Mesenchymal stem cell (in vitro differentiated cells and primary cell): ENCODE results near the gene ACTR3.

Experiments used
- DNase-seq: peaks from one replicate; pipeline ENCODE4 v3.0.0-alpha.2; 2013
- H2AFZ ChIP-seq: one replicate; pipeline ENCODE4 v1.6.1; 2013; ENCODE audit warnings: low read depth, mild to moderate bottlenecking, control low read depth, inconsistent platforms, low read length, moderate library complexity
- H2AK5ac ChIP-seq: 2 replicates; pipeline ENCODE4 v1.6.1; 2013; ENCODE audit warnings: low read length, moderate library complexity, mild to moderate bottlenecking, inconsistent platforms; ENCODE audit not compliant: severe bottlenecking
- H2BK120ac ChIP-seq: one replicate; pipeline ENCODE4 v1.6.1; 2013; ENCODE audit warnings: low read depth, mild to moderate bottlenecking, inconsistent platforms, low read length, moderate library complexity
- H2BK12ac ChIP-seq, 2 experiments: one replicate each; pipeline ENCODE4 v1.6.1; 2013; ENCODE audit warnings: inconsistent platforms in 2 of 2, low read length in 2 of 2, mild to moderate bottlenecking in 2 of 2, moderate library complexity in 2 of 2, control low read depth in 1 of 2
- H2BK15ac ChIP-seq: one replicate; pipeline ENCODE4 v1.6.1; 2013; ENCODE audit warnings: mild to moderate bottlenecking, low read depth, inconsistent platforms; ENCODE audit not compliant: poor library complexity, severe bottlenecking
- H2BK5ac ChIP-seq: 2 replicates; pipeline ENCODE4 v1.6.1; 2013; ENCODE audit warnings: low read depth, mild to moderate bottlenecking, low read length, control low read depth, inconsistent platforms; ENCODE audit not compliant: poor library complexity, severe bottlenecking
- H3K14ac ChIP-seq, 2 experiments: one replicate each; pipeline ENCODE4 v1.6.1; 2013; ENCODE audit warnings: inconsistent platforms in 2 of 2, low read length in 2 of 2, control low read depth in 1 of 2, mild to moderate bottlenecking in 1 of 2, moderate library complexity in 1 of 2
- H3K18ac ChIP-seq, 2 experiments: one replicate each; pipeline ENCODE4 v1.6.1; 2013; ENCODE audit warnings: inconsistent platforms in 2 of 2, low read length in 2 of 2, control low read depth in 1 of 2, low read depth in 1 of 2, mild to moderate bottlenecking in 1 of 2
- H3K23ac ChIP-seq, 2 experiments: one replicate each; pipeline ENCODE4 v1.6.1; 2013; ENCODE audit warnings: inconsistent platforms in 2 of 2, low read length in 2 of 2, mild to moderate bottlenecking in 2 of 2, moderate library complexity in 2 of 2, control low read depth in 1 of 2
- H3K27ac ChIP-seq: 2 replicates; pipeline ENCODE4 v1.5.1; 2013; ENCODE audit warnings: mild to moderate bottlenecking, moderate library complexity, low read length, control low read depth, inconsistent platforms; ENCODE audit not compliant: poor library complexity, severe bottlenecking
- H3K27me3 ChIP-seq, 2 experiments: 2 replicates each; pipeline versions ENCODE4 v1.6.1 to v1.7.0; 2013; ENCODE audit warnings: low read length in 2 of 2, mild to moderate bottlenecking in 2 of 2, moderate library complexity in 2 of 2, control low read depth in 1 of 2, inconsistent platforms in 1 of 2; ENCODE audit not compliant: control insufficient read depth in 1 of 2, insufficient read depth in 1 of 2
- H3K36me3 ChIP-seq, 2 experiments: 2 replicates each; pipeline versions ENCODE4 v1.6.1 to v1.7.0; 2013; ENCODE audit warnings: low read length in 2 of 2, control low read depth in 1 of 2, inconsistent platforms in 1 of 2, low read depth in 1 of 2, mild to moderate bottlenecking in 1 of 2; ENCODE audit not compliant: insufficient read depth in 2 of 2, control insufficient read depth in 1 of 2
- H3K4ac ChIP-seq, 2 experiments: one replicate each; pipeline ENCODE4 v1.6.1; 2013; ENCODE audit warnings: inconsistent platforms in 2 of 2, low read length in 2 of 2, mild to moderate bottlenecking in 2 of 2, moderate library complexity in 2 of 2, control low read depth in 1 of 2, low read depth in 1 of 2
- H3K4me1 ChIP-seq: 2 replicates; pipeline ENCODE4 v1.6.1; 2013; ENCODE audit warnings: low read depth, low read length, control low read depth; ENCODE audit not compliant: control insufficient read depth, insufficient read depth
- H3K4me2 ChIP-seq: 2 replicates; pipeline ENCODE4 v1.6.1; 2013; ENCODE audit warnings: low read length, mild to moderate bottlenecking, inconsistent platforms; ENCODE audit not compliant: poor library complexity, severe bottlenecking
- H3K4me3 ChIP-seq, 2 experiments: 2 replicates each; pipeline versions ENCODE4 v1.5.1 to v1.7.0; 2013; ENCODE audit warnings: low read length in 2 of 2, mild to moderate bottlenecking in 2 of 2, control low read depth in 1 of 2, low read depth in 1 of 2; ENCODE audit not compliant: insufficient read depth in 1 of 2
- H3K79me1 ChIP-seq: replicated peaks from 2 replicates; pipeline ENCODE4 v1.6.1; 2013; ENCODE audit warnings: mild to moderate bottlenecking, control low read depth, low read length, inconsistent platforms; ENCODE audit not compliant: poor library complexity, severe bottlenecking
- H3K9ac ChIP-seq: 2 replicates; pipeline ENCODE4 v1.7.0; 2013; ENCODE audit warnings: mild to moderate bottlenecking, low read length, moderate library complexity
- H3K9me3 ChIP-seq: 2 replicates; pipeline ENCODE4 v1.7.0; 2013; ENCODE audit warnings: mild to moderate bottlenecking, low read length; ENCODE audit not compliant: control insufficient read depth
- H4K8ac ChIP-seq: one replicate; pipeline ENCODE4 v1.6.1; 2013; ENCODE audit warnings: inconsistent platforms, mild to moderate bottlenecking, low read length, moderate library complexity
- H4K91ac ChIP-seq: one replicate; pipeline ENCODE4 v1.6.1; 2013; ENCODE audit warnings: mild to moderate bottlenecking, low read length, inconsistent platforms
- WGBS: methylation state at CpG from one replicate; pipeline ENCODE4 v1.1.7; 2013; ENCODE audit warnings: mixed read lengths; 5-methylcytosine and 5-hydroxymethylcytosine counted together

ACTR3 gene

GRCh38 chr2:113854970-113855740 lies 34.7 kb upstream of the ACTR3 start:
- Histone ChIP-seq H2BK5ac (no peak overlapping the region), H3K27ac (no peak overlapping the region), H2BK12ac (no peak overlapping the region), H2AK5ac (no peak overlapping the region), H3K9ac (no peak overlapping the region), H3K4ac (no peak overlapping the region), H3K4me2 (no peak overlapping the region), H2BK120ac (no peak overlapping the region), H3K18ac (no peak overlapping the region), H3K14ac (no peak overlapping the region), H3K79me1 (no peaks in the 10 kb centered on the region), H3K9me3 (no peaks in the 10 kb centered on the region), H2AFZ (no peak overlapping the region), H3K4me1 (no peaks in the 10 kb centered on the region), H3K4me3 (no peak overlapping the region), H3K27me3 (no peaks in the 10 kb centered on the region), H3K36me3 (no peaks in the 10 kb centered on the region), H2BK15ac (no peak overlapping the region), H4K91ac (no peak overlapping the region), H4K8ac (no peak overlapping the region), H3K23ac (no peak overlapping the region)
- no peak for DNase-seq
- 87% methylated on average over 8 of the region's 8 CpGs for WGBS

DNA sequence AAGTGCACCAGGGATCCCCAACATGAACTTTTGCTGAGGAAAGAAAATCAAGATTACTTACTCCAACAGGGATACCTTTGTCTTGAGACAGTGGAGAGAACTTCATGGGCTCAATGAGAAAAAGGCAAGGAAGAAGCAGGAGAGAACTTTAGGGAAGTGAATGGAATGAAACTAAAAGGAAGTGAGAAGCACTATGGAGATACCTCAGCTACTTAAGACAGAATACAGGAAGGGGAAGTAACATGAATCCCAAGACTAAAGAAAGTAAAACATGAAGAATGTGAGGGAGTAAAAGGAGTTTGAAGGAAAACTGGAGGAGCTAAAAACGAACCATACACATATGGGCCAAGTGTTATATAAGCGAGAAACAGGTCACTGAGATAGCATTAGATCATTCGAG lies 32.4 kb upstream of the ACTR3 start:
- H3K4me1 ChIP-seq: no peaks in the 10 kb centered on the region
- WGBS: 86% methylated on average over 3 of the region's 3 CpGs
- no peak overlapping the region for H3K27ac ChIP-seq

GRCh38 chr2:113858764-113859163 lies 31.1 kb upstream of the ACTR3 start:
- H3K14ac ChIP-seq: no peak overlapping the region
- H3K4me3 ChIP-seq: peak overlapping the region in 1 of 2 experiments; percentile 38
- no peaks in the 10 kb centered on the region for H3K4me1 ChIP-seq
- no peak overlapping the region for H2AFZ ChIP-seq
- no peak overlapping the region for H2BK5ac ChIP-seq
- H3K23ac ChIP-seq: no peak overlapping the region
- H3K4me2 ChIP-seq: no peak overlapping the region
- no peak overlapping the region for H4K8ac ChIP-seq
- H3K27me3 ChIP-seq: no peaks in the 10 kb centered on the region
- no peak overlapping the region for H2BK120ac ChIP-seq
- no peak overlapping the region for H3K4ac ChIP-seq
- H4K91ac ChIP-seq: no peak overlapping the region
- no peaks in the 10 kb centered on the region for H3K9me3 ChIP-seq
- H3K27ac ChIP-seq: no peak overlapping the region
- no peak overlapping the region for H2AK5ac ChIP-seq
- H3K18ac ChIP-seq: no peak overlapping the region
- 61% methylated on average over 5 of the region's 5 CpGs for WGBS
- no peaks in the 10 kb centered on the region for H3K36me3 ChIP-seq
- no peak overlapping the region for H2BK12ac ChIP-seq
- no peaks in the 10 kb centered on the region for H3K79me1 ChIP-seq
- H2BK15ac ChIP-seq: no peak overlapping the region
- DNase-seq: peak; percentile 80
- H3K9ac ChIP-seq: peak overlapping the region; percentile 87

More for the DNA sequence above, 32.4 kb upstream of the ACTR3 start:
- H2BK12ac ChIP-seq: no peak overlapping the region
- no peak overlapping the region for H3K4me2 ChIP-seq
- no peak overlapping the region for H2AK5ac ChIP-seq
- H2BK120ac ChIP-seq: no peak overlapping the region
- no peak overlapping the region for H3K4me3 ChIP-seq
- no peak overlapping the region for H4K91ac ChIP-seq
- no peaks in the 10 kb centered on the region for H3K9me3 ChIP-seq
- H3K27me3 ChIP-seq: no peaks in the 10 kb centered on the region
- no peak overlapping the region for H3K14ac ChIP-seq
- no peak overlapping the region for H3K9ac ChIP-seq
- no peak overlapping the region for H3K18ac ChIP-seq
- no peak overlapping the region for H2AFZ ChIP-seq
- H3K4ac ChIP-seq: no peak overlapping the region
- no peak overlapping the region for H2BK5ac ChIP-seq
- no peaks in the 10 kb centered on the region for H3K36me3 ChIP-seq
- H3K23ac ChIP-seq: no peak overlapping the region
- H2BK15ac ChIP-seq: no peak overlapping the region
- H3K79me1 ChIP-seq: no peaks in the 10 kb centered on the region
- H4K8ac ChIP-seq: no peak overlapping the region
- no peak for DNase-seq

DNA sequence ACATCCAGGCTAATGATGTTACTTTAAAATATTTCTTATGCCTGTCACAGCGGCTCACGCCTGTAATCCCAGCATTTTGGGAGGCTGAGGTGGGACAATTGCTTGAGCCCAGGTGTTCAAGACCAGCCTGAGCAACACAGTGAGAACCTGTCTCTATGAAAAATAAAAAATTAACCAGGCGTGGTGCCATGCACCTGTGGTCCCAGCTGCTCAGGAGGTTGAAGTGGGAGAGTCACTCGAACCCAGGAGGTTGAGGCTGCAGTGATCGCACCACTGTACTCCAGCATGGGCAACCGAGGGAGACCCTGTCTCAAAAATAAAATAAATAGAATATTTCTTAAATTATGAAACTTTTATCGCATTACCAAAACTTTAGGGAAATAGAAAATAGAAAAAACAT lies 28.1 kb upstream of the ACTR3 start:
- WGBS: 98% methylated on average over 5 of the region's 7 CpGs
- Histone ChIP-seq H3K18ac (no peak overlapping the region), H3K9me3 (no peaks in the 10 kb centered on the region), H2BK5ac (no peak overlapping the region), H3K23ac (no peak overlapping the region), H3K14ac (no peak overlapping the region), H3K4me1 (no peaks in the 10 kb centered on the region), H3K27me3 (no peaks in the 10 kb centered on the region), H3K9ac (no peak overlapping the region), H3K27ac (no peak overlapping the region), H2BK12ac (no peak overlapping the region), H4K8ac (no peak overlapping the region), H3K4ac (no peak overlapping the region), H4K91ac (no peak overlapping the region), H2BK120ac (no peak overlapping the region), H3K36me3 (no peaks in the 10 kb centered on the region), H3K79me1 (no peaks in the 10 kb centered on the region), H3K4me2 (no peak overlapping the region), H3K4me3 (no peak overlapping the region), H2AK5ac (no peak overlapping the region), H2AFZ (no peak overlapping the region), H2BK15ac (no peak overlapping the region)
- DNase-seq: no peak
